Pancreas (tissue), 10 donors: ENCODE results near the gene CPSF4L. TPM values are rescaled to one million over a fixed set of nuclear protein-coding genes. Genes with fewer than 3 reads are reported as not detected.
A peak's percentile ranks its signal among the peaks of the same experiment; 100 is the strongest.

Experiments
- ATAC-seq, 4 donors: fragments of 200-7000 bp; cut with Tn5 transposase; one replicate each; pipeline versions ENCODE4 v1.8.0 to v1.9.1; 2020; ENCODE audit warnings: mild to moderate bottlenecking in 4 of 4, moderate library complexity in 4 of 4
- DNase-seq, 6 donors: peaks; one replicate each; pipeline ENCODE4 v3.0.0-alpha.2; 2020
- FAIRE-seq: peaks from 2 replicates; lab custom pipeline; 2012; peaks lifted over from hg19 to GRCh38; lab: Jason Lieb, UNC
- H3K27ac ChIP-seq, 4 donors: fragments of 200-600 bp; sonication (generic); 1 replicate in 3 of 4; 2 replicates in 1 of 4; pipeline versions ENCODE4 v1.5.0 to v1.8.0; 2020
- H3K27me3 ChIP-seq, 4 donors: fragments of 200-600 bp; one replicate each; pipeline ENCODE4 v1.8.0; 2021
- H3K36me3 ChIP-seq, 3 donors: fragments of 200-600 bp; sonication (generic) in 1 of 3; one replicate each; pipeline versions ENCODE4 v1.5.0 to v1.8.0; 2020 to 2021
- H3K4me1 ChIP-seq, 3 donors: fragments of 200-600 bp; one replicate each; pipeline ENCODE4 v1.8.0; 2021
- H3K4me3 ChIP-seq, 4 donors: fragments of 200-600 bp; sonication (generic) in 2 of 4; one replicate each; pipeline versions ENCODE4 v1.5.0 to v1.8.0; 2020 to 2021
- H3K9me3 ChIP-seq, 4 donors: fragments of 200-600 bp; one replicate each; pipeline ENCODE4 v1.8.0; 2021
- WGBS, 2 donors: extraction: QIAGEN DNeasy Blood & Tissue Kit; methylation state at CpG; one replicate each; pipeline ENCODE4 v1.1.7; 2013; 5-methylcytosine and 5-hydroxymethylcytosine counted together
- intact Hi-C, 3 donors: fragments of 100-400 bp; cut with DNase I; formaldehyde crosslinking; loops; one replicate each; pipeline versions ENCODE4 v1.11.1 to v1.14.2; 2022
- polyA plus RNA-seq, 2 donors: library from polyadenylated mRNA; stranded (reverse); fragments of 200-250 nt; gene quantifications; one replicate each; pipeline ENCODE4 v1.2.3, GENCODE V29; 2013
- total RNA-seq, 6 donors: library from RNA; stranded (reverse); fragmentation: NEBNext Ultra II Directional in 4 of 6; extraction: Animal tissue kit (Norgen Biotek cat#: 25700) in 4 of 6; gene quantifications; one replicate each; pipeline versions ENCODE4 v1.2.1 to v1.2.4, GENCODE V29; 2021 to 2023
- TF ChIP-seq, protein P1 (sequence below), 4 donors: fragments of 200-600 bp; sonication (generic) in 3 of 4; IDR thresholded peaks; one replicate each; pipeline versions ENCODE4 v1.5.0 to v1.8.0; 2021; ENCODE audit warnings: antibody characterized with exemption in 4 of 4
- donor health status: healthy with polysubstance abuse.
- donor health status: DM: no; HTN: no; CAD: no; lungs with moderate emphysema.
- donor health status: DM: no; HTN: no; CAD: no.
- donor health status: control.
- donor health status: control.
- donor health status: Bipolar disorder and iron deficiency.
- donor health status: DM: yes; HTN: yes; CAD: no.
- donor health status: DM: no; HTN: no; CAD: no.
- donor health status: DM: no; HTN: no; CAD: no.
- donor health status: DM: yes; HTN: yes; CAD: no.

The CPSF4L gene
- total and polyA plus RNA-seq, 8 donors: 0.19 to 0.67 (median 0.21) TPM; not detected in 4

DNA sequence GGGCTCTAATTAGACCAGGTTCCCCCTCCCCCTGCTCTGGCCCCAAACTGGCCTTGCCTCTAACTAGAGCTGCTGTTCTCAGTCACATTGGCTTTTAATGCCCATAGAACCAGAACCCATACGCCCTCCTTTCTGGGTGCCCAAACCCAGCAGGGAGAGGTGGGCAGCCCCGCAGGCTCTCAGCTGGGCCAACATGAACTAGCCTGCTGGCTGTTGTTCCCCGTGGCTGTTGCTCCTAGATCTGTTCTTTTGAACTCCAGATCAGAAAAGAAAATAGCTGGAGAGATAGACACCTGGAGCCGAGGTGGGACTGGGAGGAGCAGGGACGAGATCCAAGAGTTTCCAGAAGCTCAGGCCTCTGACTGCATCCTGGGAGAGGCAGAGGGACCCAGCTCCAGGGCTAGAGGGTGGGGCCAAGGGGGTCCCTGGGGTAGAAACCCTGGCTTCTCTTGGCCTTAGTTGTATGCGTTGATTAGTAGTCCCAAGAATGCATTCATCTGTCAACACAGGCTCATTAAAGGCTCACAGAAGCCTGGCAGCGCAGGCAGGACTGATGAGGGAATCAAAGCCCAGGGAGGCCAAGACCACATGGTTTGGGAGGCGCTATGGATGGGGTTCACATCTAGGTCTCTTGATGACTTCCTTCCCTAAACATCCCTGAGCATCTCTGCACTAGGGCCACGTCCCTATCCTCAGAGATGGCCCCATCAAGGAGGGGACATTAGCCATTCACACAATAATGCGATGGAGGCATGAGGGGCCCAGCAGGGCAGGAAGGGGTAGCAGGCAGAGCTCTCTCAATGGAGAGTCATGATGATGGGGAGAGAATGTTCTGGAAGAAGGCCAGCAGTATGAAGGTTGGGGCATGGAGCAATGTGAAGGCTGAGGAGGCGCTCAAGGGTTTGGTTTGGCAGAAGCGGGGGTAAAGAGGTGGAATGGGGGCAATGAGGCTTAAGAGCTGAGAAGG lies 1.3 kb upstream of the CPSF4L start:
- FAIRE-seq (no peak), ATAC-seq (peak; percentile 27 to 66 (median 38))

DNA sequence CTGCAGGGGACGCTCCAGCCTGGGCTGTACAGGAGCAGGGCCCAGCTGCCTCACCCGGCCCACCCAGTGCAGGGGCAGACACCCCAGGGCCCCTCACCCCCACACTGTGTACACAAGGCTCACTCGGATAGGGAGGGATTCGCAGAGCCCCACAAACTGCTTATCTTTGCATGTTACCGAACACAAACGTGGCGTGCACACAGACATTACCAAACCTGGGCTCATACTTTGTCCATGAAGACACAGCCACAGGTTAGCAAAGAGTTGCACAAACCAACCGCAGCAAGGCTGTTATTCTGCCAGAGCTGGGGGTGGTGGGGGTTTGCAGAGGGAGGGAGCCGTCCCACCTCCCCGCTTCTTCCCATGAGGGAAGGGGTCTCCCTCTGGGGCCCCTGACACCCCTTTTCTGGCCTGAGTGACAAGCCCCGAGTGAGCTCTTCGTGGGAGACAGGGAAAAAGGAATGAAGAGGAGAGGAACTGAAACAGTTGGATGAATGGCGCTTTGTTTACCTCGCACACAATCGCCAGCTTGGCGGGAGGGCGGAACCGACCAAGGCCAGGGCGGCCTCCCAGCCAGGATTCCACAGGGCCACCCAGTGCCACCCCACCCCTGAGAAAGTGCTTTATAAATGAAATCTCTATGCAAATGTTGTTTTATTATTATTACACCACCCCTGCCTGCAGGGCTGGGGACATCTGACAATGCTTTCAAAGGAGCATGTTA lies 434 bp upstream of the CPSF4L start:
- no peaks in the 10 kb centered on the region for H3K27me3 ChIP-seq
- intact Hi-C loops: loop anchor here in 1 of 3 donors (5.0 kb wide), 1 partner anchor 45 kb away; no protein-coding TSS in a partner anchor
- WGBS, 2 donors: 11 to 18% methylated on average over 19 of the region's 19 CpGs
- no peaks in the 10 kb centered on the region for H3K36me3 ChIP-seq
- peak; percentile 78 to 88 (median 79) for DNase-seq
- peak overlapping the region in 1 of 4 donors; percentile 12 for H3K4me3 ChIP-seq
- no peak for FAIRE-seq
- TF ChIP-seq, protein P1, sequence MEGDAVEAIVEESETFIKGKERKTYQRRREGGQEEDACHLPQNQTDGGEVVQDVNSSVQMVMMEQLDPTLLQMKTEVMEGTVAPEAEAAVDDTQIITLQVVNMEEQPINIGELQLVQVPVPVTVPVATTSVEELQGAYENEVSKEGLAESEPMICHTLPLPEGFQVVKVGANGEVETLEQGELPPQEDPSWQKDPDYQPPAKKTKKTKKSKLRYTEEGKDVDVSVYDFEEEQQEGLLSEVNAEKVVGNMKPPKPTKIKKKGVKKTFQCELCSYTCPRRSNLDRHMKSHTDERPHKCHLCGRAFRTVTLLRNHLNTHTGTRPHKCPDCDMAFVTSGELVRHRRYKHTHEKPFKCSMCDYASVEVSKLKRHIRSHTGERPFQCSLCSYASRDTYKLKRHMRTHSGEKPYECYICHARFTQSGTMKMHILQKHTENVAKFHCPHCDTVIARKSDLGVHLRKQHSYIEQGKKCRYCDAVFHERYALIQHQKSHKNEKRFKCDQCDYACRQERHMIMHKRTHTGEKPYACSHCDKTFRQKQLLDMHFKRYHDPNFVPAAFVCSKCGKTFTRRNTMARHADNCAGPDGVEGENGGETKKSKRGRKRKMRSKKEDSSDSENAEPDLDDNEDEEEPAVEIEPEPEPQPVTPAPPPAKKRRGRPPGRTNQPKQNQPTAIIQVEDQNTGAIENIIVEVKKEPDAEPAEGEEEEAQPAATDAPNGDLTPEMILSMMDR (IDR thresholded peaks at IDR 0.05): no peak
- peak overlapping the region; percentile 85 to 97 (median 94) for H3K27ac ChIP-seq
- H3K9me3 ChIP-seq: no peaks in the 10 kb centered on the region
- H3K4me1 ChIP-seq: peaks cover 25 to 28% (median 25%) of the 10 kb centered on the region in 3 donors
- ATAC-seq: peak; percentile 85 to 92 (median 92)

More for the DNA sequence above, 1.3 kb upstream of the CPSF4L start:
- H3K36me3 ChIP-seq: no peaks in the 10 kb centered on the region
- H3K27ac ChIP-seq: peak overlapping the region; percentile 85 to 97 (median 94)
- 39 to 42% methylated on average over 12 of the region's 12 CpGs for WGBS, 2 donors
- TF ChIP-seq, protein P1 (IDR thresholded peaks at IDR 0.05): no peak
- peak overlapping the region in 1 of 4 donors; percentile 12 for H3K4me3 ChIP-seq
- H3K4me1 ChIP-seq: peaks cover 27 to 35% (median 34%) of the 10 kb centered on the region in 3 donors
- no peaks in the 10 kb centered on the region for H3K9me3 ChIP-seq
- peak in 2 of 6 donors; percentile 37 to 57 for DNase-seq
- H3K27me3 ChIP-seq: no peaks in the 10 kb centered on the region
- intact Hi-C loops: loop anchor here in 1 of 3 donors (5.0 kb wide), 1 partner anchor 44 kb away; no protein-coding TSS in a partner anchor

DNA sequence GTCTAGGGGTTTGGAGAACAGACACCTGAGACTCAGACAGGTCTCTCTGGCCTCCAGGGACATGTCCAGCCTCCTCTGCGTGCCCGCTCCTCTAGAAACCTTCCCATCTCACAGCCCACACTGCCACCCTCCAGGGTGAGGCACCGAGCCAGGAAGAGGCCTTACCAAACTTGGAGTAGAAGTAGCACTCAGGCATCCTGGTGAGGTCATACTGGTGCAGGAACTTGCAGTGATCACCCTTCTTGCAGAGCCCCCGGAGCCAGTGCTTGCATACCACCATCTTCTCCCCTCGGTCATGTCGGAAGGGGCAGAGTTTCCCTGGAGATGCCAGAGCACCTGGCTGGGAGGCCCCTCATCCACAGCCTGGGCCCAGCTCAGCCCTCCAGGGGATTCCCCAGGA lies 4.2 kb downstream of the CPSF4L start:
- FAIRE-seq (no peak), DNase-seq (peak in 1 of 6 donors; percentile 50), ATAC-seq (no peak)
- intact Hi-C loops: loop anchor here in 1 of 3 donors (5.0 kb wide), 1 partner anchor 110 kb away; no protein-coding TSS in a partner anchor
- Histone ChIP-seq H3K9me3 (no peaks in the 10 kb centered on the region), H3K36me3 (no peaks in the 10 kb centered on the region), H3K4me3 (no peak overlapping the region), H3K27me3 (no peaks in the 10 kb centered on the region), H3K27ac (no peak overlapping the region), H3K4me1 (peaks cover 12 to 17% (median 15%) of the 10 kb centered on the region in 3 donors)
- TF ChIP-seq, protein P1 (IDR thresholded peaks at IDR 0.05): no peak
- WGBS, 2 donors: 89 to 91% methylated on average over 6 of the region's 6 CpGs

- no peaks in the 10 kb centered on the region for H3K9me3 ChIP-seq
- DNase-seq (peak in 1 of 6 donors; percentile 30), ATAC-seq (no peak), FAIRE-seq (no peak)
- intact Hi-C loops: loop anchor here in 1 of 3 donors (5.0 kb wide), 1 partner anchor 111 kb away; no protein-coding TSS in a partner anchor
- TF ChIP-seq, protein P1 (IDR thresholded peaks at IDR 0.05): no peak
- H3K27ac ChIP-seq: no peak overlapping the region
- no peaks in the 10 kb centered on the region for H3K36me3 ChIP-seq
- 91 to 97% methylated on average over 3 of the region's 3 CpGs for WGBS, 2 donors
- H3K4me3 ChIP-seq: no peak overlapping the region
- no peaks in the 10 kb centered on the region for H3K27me3 ChIP-seq
- peaks cover 0 to 4% (median 4%) of the 10 kb centered on the region in 3 donors for H3K4me1 ChIP-seq
Observed at GRCh38 chr17:73256220-73256619, 5.5 kb downstream of the CPSF4L start.
